ENCODE results near the gene CPED1. TPM values are rescaled to one million over a fixed set of nuclear protein-coding genes. Genes with fewer than 3 reads are reported as not detected.

CPED1 gene
- total RNA-seq, 1 donor = 95.9 TPM

DNA sequence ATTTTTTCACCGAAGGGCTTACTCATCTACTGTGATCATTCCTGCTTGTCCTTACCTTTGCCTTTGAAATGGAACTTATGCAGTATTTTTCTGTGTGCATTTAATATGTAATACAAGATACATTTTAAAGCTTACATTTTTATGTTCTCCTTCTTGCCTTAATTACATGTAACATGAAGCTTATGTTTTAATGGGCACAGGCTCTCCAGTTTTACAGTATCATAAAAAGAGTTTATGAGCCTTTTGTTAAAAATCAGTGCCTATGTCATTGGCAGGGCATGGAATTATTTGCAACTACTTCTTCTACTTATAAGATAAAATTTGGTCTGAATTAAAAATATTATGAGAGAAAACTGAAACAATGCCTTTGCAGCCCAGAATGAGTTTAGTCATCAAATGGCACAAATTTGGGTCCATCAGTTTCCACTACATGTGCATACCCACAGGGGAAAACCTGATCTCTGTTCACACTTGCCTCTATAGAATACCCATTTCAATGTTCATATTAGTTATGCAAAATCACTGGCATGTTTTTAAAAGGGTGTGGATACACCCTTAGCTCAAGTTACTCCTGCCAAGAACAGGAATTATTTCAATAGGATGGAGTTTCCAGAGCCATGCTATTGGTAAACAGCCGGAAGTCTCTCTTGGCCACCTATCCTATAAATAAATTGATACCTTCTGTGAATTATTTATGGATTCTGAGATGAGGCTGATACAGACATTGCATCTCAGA lies 312.3 kb downstream of the CPED1 start:
- TF ChIP-seq, protein P1, sequence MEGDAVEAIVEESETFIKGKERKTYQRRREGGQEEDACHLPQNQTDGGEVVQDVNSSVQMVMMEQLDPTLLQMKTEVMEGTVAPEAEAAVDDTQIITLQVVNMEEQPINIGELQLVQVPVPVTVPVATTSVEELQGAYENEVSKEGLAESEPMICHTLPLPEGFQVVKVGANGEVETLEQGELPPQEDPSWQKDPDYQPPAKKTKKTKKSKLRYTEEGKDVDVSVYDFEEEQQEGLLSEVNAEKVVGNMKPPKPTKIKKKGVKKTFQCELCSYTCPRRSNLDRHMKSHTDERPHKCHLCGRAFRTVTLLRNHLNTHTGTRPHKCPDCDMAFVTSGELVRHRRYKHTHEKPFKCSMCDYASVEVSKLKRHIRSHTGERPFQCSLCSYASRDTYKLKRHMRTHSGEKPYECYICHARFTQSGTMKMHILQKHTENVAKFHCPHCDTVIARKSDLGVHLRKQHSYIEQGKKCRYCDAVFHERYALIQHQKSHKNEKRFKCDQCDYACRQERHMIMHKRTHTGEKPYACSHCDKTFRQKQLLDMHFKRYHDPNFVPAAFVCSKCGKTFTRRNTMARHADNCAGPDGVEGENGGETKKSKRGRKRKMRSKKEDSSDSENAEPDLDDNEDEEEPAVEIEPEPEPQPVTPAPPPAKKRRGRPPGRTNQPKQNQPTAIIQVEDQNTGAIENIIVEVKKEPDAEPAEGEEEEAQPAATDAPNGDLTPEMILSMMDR (IDR thresholded peaks at IDR 0.05; ENCODE audit: insufficient read depth, low read depth, low read length) = no peak
- H3K4me3 ChIP-seq (ENCODE audit: low read depth, low read length) = no peak overlapping the region
- no peak for DNase-seq (ENCODE audit: low read depth)

DNA sequence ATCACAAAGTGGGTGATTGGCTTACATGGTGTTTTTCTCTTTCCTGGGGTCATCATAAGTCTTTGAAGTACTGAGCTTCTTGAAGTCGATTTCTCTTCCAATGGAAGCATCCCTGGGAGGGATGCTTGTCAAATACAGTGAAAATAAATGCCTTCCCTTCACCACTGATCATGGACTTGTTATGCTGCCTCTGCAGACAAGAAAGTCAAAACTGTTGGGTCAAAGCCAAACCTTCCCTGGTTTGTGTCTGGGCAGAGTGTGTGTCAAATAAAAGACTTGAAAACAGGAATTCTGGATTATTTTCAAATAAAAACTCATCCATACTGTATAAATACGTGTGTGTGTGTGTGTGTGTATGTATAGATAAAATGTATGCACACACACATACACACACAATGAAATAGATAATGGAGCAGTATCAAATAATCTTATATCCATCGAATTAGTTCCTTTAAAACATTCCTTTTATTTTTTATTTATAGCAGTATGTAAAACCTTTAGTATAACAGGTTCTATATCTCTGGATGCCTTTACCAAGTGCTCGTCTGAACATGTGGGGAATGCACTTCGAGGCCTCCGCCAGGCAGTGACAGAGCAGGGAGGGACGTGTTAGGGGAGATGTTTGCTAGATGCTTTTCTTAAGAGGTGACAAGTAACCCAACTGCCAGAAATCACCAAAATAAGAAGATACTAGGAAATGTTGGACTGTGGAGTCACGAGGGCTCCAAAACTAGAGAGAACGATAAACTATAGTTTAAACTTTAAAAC lies 313.1 kb downstream of the CPED1 start:
- DNase-seq (ENCODE audit: low read depth) = no peak
- H3K4me3 ChIP-seq (ENCODE audit: low read depth, low read length) = no peak overlapping the region
- TF ChIP-seq, protein P1 (IDR thresholded peaks at IDR 0.05; ENCODE audit: insufficient read depth, low read depth, low read length) = no peak

- DNase-seq (ENCODE audit: low read depth) = no peak
- H3K4me3 ChIP-seq (ENCODE audit: low read depth, low read length) = no peak overlapping the region
- TF ChIP-seq, protein P1 (IDR thresholded peaks at IDR 0.05; ENCODE audit: insufficient read depth, low read depth, low read length) = no peak
These were observed 313.8 kb downstream of the CPED1 start for GRCh38 chr7:121302214-121302745.

GRCh38 chr7:121303422-121304101 lies 315.1 kb downstream of the CPED1 start:
- no peak overlapping the region for H3K4me3 ChIP-seq (ENCODE audit: low read depth, low read length)
- DNase-seq (ENCODE audit: low read depth) = no peak
- TF ChIP-seq, protein P1 (IDR thresholded peaks at IDR 0.05; ENCODE audit: insufficient read depth, low read depth, low read length) = peak; percentile 3

GRCh38 chr7:121304102-121304658 lies 315.7 kb downstream of the CPED1 start:
- TF ChIP-seq, protein P1 (IDR thresholded peaks at IDR 0.05; ENCODE audit: insufficient read depth, low read depth, low read length) = no peak
- DNase-seq (ENCODE audit: low read depth) = no peak
- no peak overlapping the region for H3K4me3 ChIP-seq (ENCODE audit: low read depth, low read length)

- no peak overlapping the region for H3K4me3 ChIP-seq (ENCODE audit: low read depth, low read length)
- TF ChIP-seq, protein P1 (IDR thresholded peaks at IDR 0.05; ENCODE audit: insufficient read depth, low read depth, low read length) = no peak
- DNase-seq (ENCODE audit: low read depth) = no peak
These were observed 316.6 kb downstream of the CPED1 start for GRCh38 chr7:121305109-121305508.

Measured in fibroblast of villous mesenchyme (primary cell).